ENCODE data around the gene F8. TPM values are rescaled to one million over a fixed set of nuclear protein-coding genes. Genes with fewer than 3 reads are reported as not detected.

Gene F8
- total RNA-seq, 2 donors from 2014 or later = 13.2 to 39.1 TPM

DNA sequence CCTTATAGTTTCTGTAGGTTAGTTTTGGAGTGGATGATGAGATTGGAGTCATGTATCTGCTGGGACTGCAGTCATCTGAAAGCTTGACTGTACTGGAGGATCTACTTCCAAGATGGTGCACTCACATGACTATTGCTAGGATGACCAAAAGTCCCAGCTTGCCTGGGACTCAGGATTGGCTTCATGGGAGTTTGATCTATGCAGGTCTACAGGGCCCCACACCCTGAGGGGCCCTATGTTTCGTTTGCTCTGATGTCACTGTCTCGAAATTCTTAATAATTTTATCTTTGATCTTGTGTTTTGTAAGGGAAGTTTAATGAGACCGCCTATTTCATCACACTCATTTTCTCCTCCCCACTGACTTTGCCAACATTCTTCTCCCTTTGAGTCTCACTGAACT, 188.0 kb downstream of the F8 start, which contains the start of gene SMIM9:
TSS of gene SMIM9 (minus strand) at position 101 of the 400 bp plus-strand sequence. CDS start 3,806 bp downstream, outside the sequence.
- 78% methylated on average over 3 of the region's 3 CpGs for WGBS
- no peaks in the 10 kb centered on the region for H3K27me3 ChIP-seq (replicated peaks; ENCODE audit: insufficient read depth)

DNA sequence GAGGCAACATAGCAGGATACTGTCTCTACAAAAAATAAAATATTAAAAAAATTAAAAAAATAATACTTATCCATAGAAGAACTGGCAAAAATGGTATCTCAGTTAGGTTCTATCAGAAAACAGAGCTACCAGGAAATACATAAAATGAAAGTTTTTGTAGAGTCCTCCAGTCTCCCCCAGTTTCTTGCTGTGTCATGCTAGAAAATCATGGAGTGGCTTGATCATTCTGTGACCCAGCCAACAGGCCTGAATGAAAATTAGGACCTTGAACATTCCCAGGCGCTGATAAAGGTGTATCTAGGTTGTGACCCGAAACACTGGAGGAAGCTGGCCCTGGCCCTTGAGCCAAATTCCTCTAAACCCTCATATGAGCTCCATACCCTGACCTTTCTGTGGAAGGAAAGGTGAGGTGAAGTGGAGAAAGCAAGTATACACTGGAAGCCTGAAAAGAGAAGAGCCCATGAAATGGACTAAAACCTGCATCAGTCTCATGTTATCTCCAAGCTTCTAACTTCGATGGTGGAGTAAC, 188.7 kb downstream of the F8 start:
- H3K27ac ChIP-seq = no peak overlapping the region
- no peaks in the 10 kb centered on the region for H3K4me1 ChIP-seq (replicated peaks)
- DNase-seq (ENCODE audit: low spot score) = no peak
- intact Hi-C loops (cut with DNase I) = no loop called here
- H3K9me3 ChIP-seq = no peaks in the 10 kb centered on the region
- TF ChIP-seq POLR2A (IDR thresholded peaks at IDR 0.05) (no peak), POLR2AphosphoS5 (IDR thresholded peaks at IDR 0.05) (no peak)
- TF ChIP-seq, protein P1, sequence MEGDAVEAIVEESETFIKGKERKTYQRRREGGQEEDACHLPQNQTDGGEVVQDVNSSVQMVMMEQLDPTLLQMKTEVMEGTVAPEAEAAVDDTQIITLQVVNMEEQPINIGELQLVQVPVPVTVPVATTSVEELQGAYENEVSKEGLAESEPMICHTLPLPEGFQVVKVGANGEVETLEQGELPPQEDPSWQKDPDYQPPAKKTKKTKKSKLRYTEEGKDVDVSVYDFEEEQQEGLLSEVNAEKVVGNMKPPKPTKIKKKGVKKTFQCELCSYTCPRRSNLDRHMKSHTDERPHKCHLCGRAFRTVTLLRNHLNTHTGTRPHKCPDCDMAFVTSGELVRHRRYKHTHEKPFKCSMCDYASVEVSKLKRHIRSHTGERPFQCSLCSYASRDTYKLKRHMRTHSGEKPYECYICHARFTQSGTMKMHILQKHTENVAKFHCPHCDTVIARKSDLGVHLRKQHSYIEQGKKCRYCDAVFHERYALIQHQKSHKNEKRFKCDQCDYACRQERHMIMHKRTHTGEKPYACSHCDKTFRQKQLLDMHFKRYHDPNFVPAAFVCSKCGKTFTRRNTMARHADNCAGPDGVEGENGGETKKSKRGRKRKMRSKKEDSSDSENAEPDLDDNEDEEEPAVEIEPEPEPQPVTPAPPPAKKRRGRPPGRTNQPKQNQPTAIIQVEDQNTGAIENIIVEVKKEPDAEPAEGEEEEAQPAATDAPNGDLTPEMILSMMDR (IDR thresholded peaks at IDR 0.05) = no peak
- H3K4me3 ChIP-seq = no peak overlapping the region
- no peaks in the 10 kb centered on the region for H3K36me3 ChIP-seq
- WGBS = 96% methylated on average over 3 of the region's 3 CpGs
- H3K27me3 ChIP-seq (replicated peaks; ENCODE audit: insufficient read depth) = no peaks in the 10 kb centered on the region

More for the DNA sequence above, 188.0 kb downstream of the F8 start, which contains the start of gene SMIM9:
- H3K4me1 ChIP-seq (replicated peaks) = no peaks in the 10 kb centered on the region
- no peak within 1 kb of the TSS for H3K4me3 ChIP-seq
- intact Hi-C loops (cut with DNase I) = no loop called here
- H3K27ac ChIP-seq = no peak within 1 kb of the TSS
- H3K36me3 ChIP-seq = no peaks in the 10 kb centered on the region
- no peak for TF ChIP-seq POLR2AphosphoS5 (IDR thresholded peaks at IDR 0.05)
- TF ChIP-seq POLR2A (IDR thresholded peaks at IDR 0.05) = no peak
- TF ChIP-seq, protein P1 (IDR thresholded peaks at IDR 0.05) = no peak
- no peak for DNase-seq (ENCODE audit: low spot score)
- no peaks in the 10 kb centered on the region for H3K9me3 ChIP-seq

DNA sequence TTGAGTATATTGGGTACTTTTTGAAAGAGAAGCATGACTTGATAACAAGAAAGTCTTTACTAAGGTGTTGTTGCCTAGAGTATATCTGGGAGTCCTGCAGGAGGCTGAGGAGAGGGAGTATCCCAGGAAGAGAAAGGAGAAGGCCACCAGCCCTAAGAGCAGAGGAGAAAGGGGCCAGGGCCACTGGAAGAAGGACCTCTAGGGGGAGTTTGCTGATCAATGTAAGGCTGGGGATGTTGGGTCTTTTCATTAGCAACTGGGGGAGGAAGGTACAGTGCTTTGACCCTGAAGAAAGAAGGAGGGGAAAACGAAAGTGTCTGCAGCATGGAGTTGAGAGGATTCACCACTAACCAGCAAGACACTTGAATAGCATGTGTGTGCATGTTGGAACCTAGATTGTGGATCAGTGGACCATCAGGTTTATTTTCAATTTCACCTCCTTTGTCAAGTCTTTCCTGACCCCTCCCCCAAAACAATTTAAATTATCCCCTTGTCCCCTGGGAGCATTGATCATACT, 192.5 kb downstream of the F8 start:
- Histone ChIP-seq H3K9me3 (no peaks in the 10 kb centered on the region), H3K4me3 (no peak overlapping the region), H3K36me3 (no peaks in the 10 kb centered on the region), H3K27me3 (replicated peaks; ENCODE audit: insufficient read depth) (no peaks in the 10 kb centered on the region), H3K27ac (no peak overlapping the region), H3K4me1 (replicated peaks) (no peaks in the 10 kb centered on the region)
- TF ChIP-seq POLR2AphosphoS5 (IDR thresholded peaks at IDR 0.05) = no peak
- TF ChIP-seq POLR2A (IDR thresholded peaks at IDR 0.05) = no peak
- TF ChIP-seq, protein P1 (IDR thresholded peaks at IDR 0.05) = no peak
- 55% methylated on average over 1 of the region's 1 CpG for WGBS
- intact Hi-C loops (cut with DNase I) = no loop called here
- no peak for DNase-seq (ENCODE audit: low spot score)

DNA sequence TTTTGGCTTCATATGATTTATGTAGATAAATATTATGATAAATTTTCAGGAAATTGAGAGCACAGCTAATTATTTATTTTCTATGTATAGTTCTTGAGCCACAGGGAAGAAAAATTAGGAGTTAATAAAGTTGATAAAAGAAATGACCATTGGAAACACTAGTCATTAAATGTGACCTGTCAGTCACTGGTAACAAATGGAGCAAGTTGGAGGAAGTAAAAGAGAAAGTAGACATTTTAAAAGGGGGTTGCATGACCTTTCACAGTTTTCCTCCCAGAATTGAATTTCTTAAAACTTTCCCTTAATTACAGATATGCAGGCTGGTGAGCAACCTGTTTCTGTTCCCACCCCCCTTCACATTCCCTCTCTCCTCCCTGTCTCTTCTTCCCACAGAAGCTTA, 193.4 kb downstream of the F8 start:
- no peaks in the 10 kb centered on the region for H3K36me3 ChIP-seq
- no peak overlapping the region for H3K4me3 ChIP-seq
- no peak for DNase-seq (ENCODE audit: low spot score)
- intact Hi-C loops (cut with DNase I) = no loop called here
- H3K4me1 ChIP-seq (replicated peaks) = no peaks in the 10 kb centered on the region
- H3K27ac ChIP-seq = no peak overlapping the region
- TF ChIP-seq POLR2AphosphoS5 (IDR thresholded peaks at IDR 0.05) (no peak), POLR2A (IDR thresholded peaks at IDR 0.05) (no peak)
- TF ChIP-seq, protein P1 (IDR thresholded peaks at IDR 0.05) = no peak
- H3K27me3 ChIP-seq (replicated peaks; ENCODE audit: insufficient read depth) = no peaks in the 10 kb centered on the region
- H3K9me3 ChIP-seq = no peaks in the 10 kb centered on the region

DNA sequence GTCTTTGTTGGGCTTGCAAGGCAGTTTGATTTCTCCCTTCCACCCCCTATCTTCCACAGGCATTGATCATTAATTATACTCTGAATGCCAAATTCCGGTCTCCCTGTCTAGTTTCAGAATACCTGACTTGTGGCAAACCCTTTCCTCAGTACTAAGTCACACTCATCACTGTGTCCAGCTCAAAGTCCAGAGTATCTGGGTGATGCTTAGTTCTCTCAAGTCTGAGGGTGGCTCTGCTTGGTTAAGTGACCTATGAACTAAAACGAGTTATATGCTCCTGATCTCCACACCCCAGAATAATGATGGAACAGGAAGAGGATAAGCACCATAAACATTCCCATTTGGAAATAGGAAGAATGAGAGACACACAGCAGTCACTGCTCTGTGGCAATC, 194.5 kb downstream of the F8 start:
- no peaks in the 10 kb centered on the region for H3K27me3 ChIP-seq (replicated peaks; ENCODE audit: insufficient read depth)
- 90% methylated on average over 2 of the region's 2 CpGs for WGBS
- TF ChIP-seq POLR2A (IDR thresholded peaks at IDR 0.05) (no peak), POLR2AphosphoS5 (IDR thresholded peaks at IDR 0.05) (no peak)
- TF ChIP-seq, protein P1 (IDR thresholded peaks at IDR 0.05) = no peak

More for the DNA sequence above, 194.5 kb downstream of the F8 start:
- Histone ChIP-seq H3K4me3 (no peak overlapping the region), H3K27ac (no peak overlapping the region), H3K36me3 (no peaks in the 10 kb centered on the region), H3K9me3 (no peaks in the 10 kb centered on the region), H3K4me1 (replicated peaks) (no peaks in the 10 kb centered on the region)
- DNase-seq (ENCODE audit: low spot score) = no peak
- intact Hi-C loops (cut with DNase I) = no loop called here
